GM12891 (cell line): ENCODE data around the gene PMPCA.

Experiments
- POLR2A ChIP-seq: IDR thresholded peaks from 2 replicates; pipeline ENCODE4 v1.6.1; 2011; ENCODE audit warnings: low read depth, low read length, control low read depth
- POLR2AphosphoS5 ChIP-seq: IDR thresholded peaks from 2 replicates; pipeline ENCODE4 v1.6.1; 2011; ENCODE audit warnings: low read depth, low read length, control low read depth
- TAF1 ChIP-seq: IDR thresholded peaks from 2 replicates; pipeline ENCODE4 v1.6.1; 2011; ENCODE audit warnings: low read depth, low read length, control low read depth

DNA sequence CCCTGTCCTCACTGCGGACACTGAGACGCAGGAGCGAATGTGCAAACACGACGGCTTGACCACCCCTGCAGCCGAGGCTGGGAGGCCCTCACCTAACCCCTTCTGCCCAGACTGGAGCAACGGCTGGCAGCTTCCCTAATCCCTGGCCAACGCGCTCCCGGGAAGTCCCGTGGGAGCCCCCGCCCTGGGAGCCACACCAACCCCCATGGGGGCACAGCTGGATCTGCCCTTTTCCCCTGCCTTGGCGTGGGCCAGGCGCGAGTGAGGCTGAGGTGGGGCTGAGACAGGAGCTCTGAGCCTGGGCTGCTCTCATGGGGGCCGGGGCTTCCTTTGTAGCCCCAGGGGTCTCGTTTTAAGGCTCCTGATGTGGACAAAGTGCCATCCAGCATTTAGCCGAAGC lies 42.3 kb upstream of the PMPCA start:
- TF ChIP-seq POLR2A = no peak
- no peak for TF ChIP-seq TAF1
- TF ChIP-seq POLR2AphosphoS5 = no peak
